Mucosa of descending colon (tissue), 3 donors: ENCODE results near the gene PRKCB. TPM values are rescaled to one million over a fixed set of nuclear protein-coding genes. Genes with fewer than 3 reads are reported as not detected.
A peak's percentile ranks its signal among the peaks of the same experiment; 100 is the strongest.

Experiments
- ATAC-seq: fragments of 200-7000 bp; cut with Tn5 transposase; one replicate; pipeline ENCODE4 v1.9.1; 2020; ENCODE audit warnings: mild to moderate bottlenecking, moderate library complexity
- DNase-seq, 3 donors: peaks; one replicate each; pipeline ENCODE4 v3.0.0-alpha.2; 2020
- H3K36me3 ChIP-seq: fragments of 200-600 bp; one replicate; pipeline ENCODE4 v1.8.0; 2021; ENCODE audit warnings: low read depth, mild to moderate bottlenecking
- H3K4me1 ChIP-seq: fragments of 200-600 bp; one replicate; pipeline ENCODE4 v1.8.0; 2021; ENCODE audit warnings: low read depth, mild to moderate bottlenecking
- H3K4me3 ChIP-seq: fragments of 200-600 bp; one replicate; pipeline ENCODE4 v1.8.0; 2021; ENCODE audit warnings: mild to moderate bottlenecking
- H3K9me3 ChIP-seq: fragments of 200-600 bp; one replicate; pipeline ENCODE4 v1.8.0; 2021; ENCODE audit warnings: mild to moderate bottlenecking
- intact Hi-C, 2 donors: fragments of 100-400 bp; cut with DNase I in 1 of 2; cut with micrococcal nuclease in 1 of 2; formaldehyde crosslinking; loops; one replicate each; pipeline versions ENCODE4 v1.11.0 to v1.11.1; 2022; cut with DNase I, micrococcal nuclease
- total RNA-seq, 3 donors: library from RNA; stranded (reverse); fragmentation: NEBNext Ultra II Directional in 2 of 3; extraction: Animal tissue kit (Norgen Biotek cat#: 25700) in 2 of 3; gene quantifications; one replicate each; pipeline versions ENCODE4 v1.2.1 to v1.2.4, GENCODE V29; 2021 to 2023
- TF ChIP-seq, protein P1 (sequence below): fragments of 200-600 bp; IDR thresholded peaks from one replicate; pipeline ENCODE4 v1.8.0; 2022; ENCODE audit warnings: antibody characterized with exemption, mild to moderate bottlenecking
- donor health status: DM: no; HTN: no; CAD: no; lungs with moderate emphysema.
- donor health status: DM: no; HTN: no; CAD: no.
- donor health status: DM: no; HTN: yes; CAD: no.

PRKCB gene
- total RNA-seq, 3 donors from 2014 or later, result 7.4 to 29.0 (median 8.2) TPM

DNA sequence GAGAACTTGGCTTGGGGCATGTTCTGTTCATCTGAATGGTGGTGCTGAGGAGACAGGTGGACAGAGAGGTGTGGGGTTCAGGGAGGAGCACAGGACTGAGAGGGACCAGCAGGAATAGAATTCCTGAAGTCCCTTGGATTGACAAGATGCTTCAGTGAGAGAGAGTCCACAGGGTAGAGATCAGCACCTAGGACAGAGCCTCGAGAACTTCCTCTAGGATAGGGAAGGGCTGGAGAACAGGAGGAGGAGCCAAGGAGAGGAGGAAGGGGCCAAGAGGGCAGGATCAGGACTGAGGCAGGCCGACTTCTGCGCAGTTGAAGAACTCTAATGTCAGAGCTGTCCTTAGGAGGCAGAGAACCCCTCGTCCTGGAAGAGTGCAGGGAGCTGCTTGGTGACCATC is 138.4 kb downstream of the PRKCB start:
- no peak for DNase-seq
- no peaks in the 10 kb centered on the region for H3K4me1 ChIP-seq
- no peaks in the 10 kb centered on the region for H3K36me3 ChIP-seq
- intact Hi-C loops, result no loop called here
- no peak overlapping the region for H3K4me3 ChIP-seq
- peak; percentile 16 for ATAC-seq
- no peaks in the 10 kb centered on the region for H3K9me3 ChIP-seq
- TF ChIP-seq, protein P1, sequence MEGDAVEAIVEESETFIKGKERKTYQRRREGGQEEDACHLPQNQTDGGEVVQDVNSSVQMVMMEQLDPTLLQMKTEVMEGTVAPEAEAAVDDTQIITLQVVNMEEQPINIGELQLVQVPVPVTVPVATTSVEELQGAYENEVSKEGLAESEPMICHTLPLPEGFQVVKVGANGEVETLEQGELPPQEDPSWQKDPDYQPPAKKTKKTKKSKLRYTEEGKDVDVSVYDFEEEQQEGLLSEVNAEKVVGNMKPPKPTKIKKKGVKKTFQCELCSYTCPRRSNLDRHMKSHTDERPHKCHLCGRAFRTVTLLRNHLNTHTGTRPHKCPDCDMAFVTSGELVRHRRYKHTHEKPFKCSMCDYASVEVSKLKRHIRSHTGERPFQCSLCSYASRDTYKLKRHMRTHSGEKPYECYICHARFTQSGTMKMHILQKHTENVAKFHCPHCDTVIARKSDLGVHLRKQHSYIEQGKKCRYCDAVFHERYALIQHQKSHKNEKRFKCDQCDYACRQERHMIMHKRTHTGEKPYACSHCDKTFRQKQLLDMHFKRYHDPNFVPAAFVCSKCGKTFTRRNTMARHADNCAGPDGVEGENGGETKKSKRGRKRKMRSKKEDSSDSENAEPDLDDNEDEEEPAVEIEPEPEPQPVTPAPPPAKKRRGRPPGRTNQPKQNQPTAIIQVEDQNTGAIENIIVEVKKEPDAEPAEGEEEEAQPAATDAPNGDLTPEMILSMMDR, result no peak

DNA sequence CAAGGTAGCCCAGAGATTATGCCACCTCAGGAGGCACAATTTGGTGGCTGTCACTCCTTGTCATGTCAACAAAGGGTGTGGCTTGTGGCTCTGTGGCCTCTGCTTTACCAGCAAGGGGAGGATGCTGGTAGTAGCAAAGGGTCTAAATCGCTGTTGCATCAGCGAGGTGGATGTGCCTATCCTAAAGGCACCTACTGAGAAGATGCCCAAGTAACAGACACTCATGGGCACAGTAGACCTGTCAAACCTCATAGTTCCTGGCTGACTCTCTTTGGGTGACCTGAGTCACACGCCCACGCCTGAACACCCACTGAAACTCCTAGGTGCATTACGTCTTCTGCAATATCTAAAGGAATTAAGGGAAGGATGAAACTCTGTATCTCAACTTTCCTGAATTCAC is 139.5 kb downstream of the PRKCB start:
- H3K4me3 ChIP-seq, result no peak overlapping the region
- intact Hi-C loops, result no loop called here
- ATAC-seq (no peak), DNase-seq (no peak)
- no peaks in the 10 kb centered on the region for H3K9me3 ChIP-seq
- TF ChIP-seq, protein P1, result no peak
- no peaks in the 10 kb centered on the region for H3K36me3 ChIP-seq
- no peaks in the 10 kb centered on the region for H3K4me1 ChIP-seq

DNA sequence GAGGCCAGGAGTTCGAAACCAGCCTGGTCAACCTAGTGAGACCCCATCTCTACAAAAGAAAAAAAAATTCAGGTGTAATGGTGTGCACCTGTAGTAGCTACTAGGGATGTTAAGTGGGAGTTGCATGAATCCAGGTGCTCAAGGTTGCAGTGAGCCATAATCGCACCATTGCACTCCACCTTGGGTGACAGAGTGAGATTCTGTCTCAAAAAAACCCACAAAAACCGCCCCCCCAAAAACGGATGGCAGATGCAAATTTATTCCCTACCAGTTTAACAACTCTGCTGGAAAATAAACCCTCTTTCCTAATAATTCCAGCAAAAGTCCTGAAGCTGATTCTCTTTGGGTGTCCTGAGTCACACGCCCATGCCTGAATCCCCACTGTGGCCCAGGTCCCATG is 140.3 kb downstream of the PRKCB start:
- intact Hi-C loops, result no loop called here

DNA sequence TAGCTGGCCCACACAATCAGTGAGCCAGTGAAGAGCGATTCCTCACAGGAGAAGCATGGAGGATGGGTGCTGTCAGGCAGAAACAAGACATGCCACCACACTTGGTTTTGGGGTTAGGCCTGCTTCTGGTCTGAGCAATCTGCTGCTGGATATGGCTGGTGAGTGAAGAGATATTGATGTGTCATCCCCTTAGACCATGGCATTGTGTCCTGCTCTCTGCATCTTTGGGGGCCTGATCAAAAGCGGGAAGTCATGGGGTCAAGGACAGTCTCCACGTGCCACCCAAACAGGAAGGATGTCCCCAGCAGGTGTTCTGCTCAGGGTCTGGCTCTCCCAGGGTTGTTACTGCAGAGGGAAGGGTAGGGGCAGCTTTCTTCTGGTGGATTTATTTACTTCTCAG is 140.7 kb downstream of the PRKCB start:
- ATAC-seq (no peak), DNase-seq (no peak)
- Histone ChIP-seq H3K4me3 (no peak overlapping the region), H3K36me3 (no peaks in the 10 kb centered on the region), H3K9me3 (no peaks in the 10 kb centered on the region), H3K4me1 (no peaks in the 10 kb centered on the region)
- TF ChIP-seq, protein P1, result no peak
- intact Hi-C loops, result no loop called here

More for the DNA sequence above, 140.3 kb downstream of the PRKCB start:
- TF ChIP-seq, protein P1, result no peak
- H3K36me3 ChIP-seq, result no peaks in the 10 kb centered on the region
- ATAC-seq (no peak), DNase-seq (no peak)
- H3K4me3 ChIP-seq, result no peak overlapping the region
- H3K9me3 ChIP-seq, result no peaks in the 10 kb centered on the region
- H3K4me1 ChIP-seq, result no peaks in the 10 kb centered on the region

DNA sequence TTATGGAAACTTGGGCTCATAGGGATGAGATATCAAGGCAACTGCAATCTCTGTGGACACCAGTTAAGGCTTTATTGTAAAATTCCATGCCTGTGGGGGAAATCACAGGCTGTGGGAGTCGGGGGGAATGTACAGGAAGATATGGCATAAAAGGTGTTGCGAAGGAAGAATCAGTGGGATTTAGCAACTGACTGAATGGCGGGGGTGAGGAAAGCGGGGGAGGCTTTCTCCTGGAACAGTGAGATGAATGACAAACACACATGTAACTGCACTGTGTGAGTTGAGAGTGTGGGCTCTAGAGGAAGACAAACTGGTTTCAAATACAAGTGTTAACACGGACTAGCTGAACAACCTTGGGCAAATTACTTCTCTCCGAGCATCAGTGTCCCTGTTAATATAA is 143.7 kb downstream of the PRKCB start:
- no peaks in the 10 kb centered on the region for H3K36me3 ChIP-seq
- DNase-seq (no peak), ATAC-seq (no peak)
- no peaks in the 10 kb centered on the region for H3K4me1 ChIP-seq
- intact Hi-C loops, result no loop called here
- TF ChIP-seq, protein P1, result no peak
- H3K4me3 ChIP-seq, result no peak overlapping the region
- no peaks in the 10 kb centered on the region for H3K9me3 ChIP-seq

DNA sequence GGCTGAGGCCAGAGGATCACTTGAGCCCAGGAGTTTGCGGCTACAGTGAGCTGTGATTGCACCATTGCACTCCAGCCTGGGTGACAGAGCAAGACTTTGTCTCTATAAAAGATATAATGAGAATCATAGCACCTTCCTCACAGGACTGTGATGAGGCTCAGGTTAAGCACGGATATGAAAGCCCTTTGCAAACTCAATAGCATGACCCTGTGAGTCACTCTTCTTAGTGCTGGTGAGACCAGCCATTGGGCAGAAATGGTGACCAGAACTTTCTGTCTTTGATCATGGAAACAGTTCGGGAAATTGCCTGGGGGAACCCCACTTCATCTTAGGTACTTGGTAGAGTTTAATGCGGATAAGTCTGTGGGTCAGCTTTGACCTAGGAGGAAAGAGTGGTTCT is 144.2 kb downstream of the PRKCB start:
- Histone ChIP-seq H3K4me1 (no peaks in the 10 kb centered on the region), H3K4me3 (no peak overlapping the region), H3K36me3 (no peaks in the 10 kb centered on the region), H3K9me3 (no peaks in the 10 kb centered on the region)
- ATAC-seq, result no peak
- intact Hi-C loops, result no loop called here
- no peak for DNase-seq
- TF ChIP-seq, protein P1, result no peak
